Suppressor macrophage (primary cell): ENCODE results near the gene BUD13.
"Not testable (repeated sequence)": the region's sequence is repeated elsewhere in the genome, so short reads cannot be mapped to it uniquely, and the experiment has no call there.

Experiments
- DNase-seq, 4 experiments: peaks; one replicate each; pipeline ENCODE4 v3.0.0-alpha.2; 2020 to 2022

BUD13 gene

GRCh38 chr11:116756044-116756443, 16.7 kb downstream of the BUD13 start:
- DNase-seq, result not testable (repeated sequence)

DNA sequence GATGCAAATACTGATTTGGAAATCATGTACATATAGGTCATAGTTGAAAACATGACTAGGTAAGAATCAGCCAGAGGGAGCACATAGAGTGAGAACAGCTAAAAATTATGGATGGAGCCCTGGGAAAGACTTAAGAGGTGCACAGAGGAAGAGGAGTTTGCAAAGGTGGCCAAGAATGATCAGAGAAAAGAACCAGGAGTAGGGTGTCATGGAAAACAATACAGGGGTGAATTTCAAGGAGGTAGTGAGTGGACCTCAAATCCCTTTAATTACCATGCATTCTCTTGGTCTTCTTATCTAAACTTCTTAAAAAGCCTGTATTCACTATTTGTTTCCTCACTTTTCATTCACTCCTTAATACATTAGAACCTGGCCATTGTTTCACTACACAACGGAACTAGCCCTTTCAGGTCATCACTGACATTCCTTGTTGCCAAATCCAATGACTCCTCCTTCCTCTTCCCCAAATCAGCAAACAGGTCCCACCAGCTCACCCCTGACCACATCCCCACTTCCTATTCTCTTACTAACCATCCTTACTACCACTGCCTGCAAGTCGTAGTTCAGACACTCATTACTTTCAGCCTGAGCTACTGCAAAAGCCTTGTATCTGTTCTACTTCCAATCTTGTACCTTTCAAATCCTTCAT, 22.6 kb downstream of the BUD13 start:
- peak; percentile 21 to 45 (median 38) for DNase-seq

DNA sequence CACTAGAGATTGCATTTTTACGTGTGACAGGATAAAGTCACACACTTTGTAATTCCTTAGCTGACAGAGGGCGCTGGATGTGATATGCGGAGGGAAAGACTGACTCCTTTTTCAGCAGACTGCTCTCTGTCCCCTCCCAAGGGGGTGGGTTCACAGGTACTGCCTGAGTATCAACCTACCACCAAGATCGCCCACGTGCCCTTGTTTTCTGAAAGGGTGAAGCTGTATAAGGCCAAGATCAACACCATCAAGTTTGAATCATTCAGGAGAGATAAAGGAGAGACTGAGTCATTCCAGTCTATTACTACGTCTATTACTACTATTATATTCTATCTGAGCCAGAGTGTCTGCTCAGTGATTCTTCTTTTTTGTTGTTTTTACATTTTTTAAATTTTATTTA, 30.7 kb downstream of the BUD13 start:
- no peak for DNase-seq

- no peak for DNase-seq
Observed at GRCh38 chr11:116740741-116741140, 32.0 kb downstream of the BUD13 start.

DNA sequence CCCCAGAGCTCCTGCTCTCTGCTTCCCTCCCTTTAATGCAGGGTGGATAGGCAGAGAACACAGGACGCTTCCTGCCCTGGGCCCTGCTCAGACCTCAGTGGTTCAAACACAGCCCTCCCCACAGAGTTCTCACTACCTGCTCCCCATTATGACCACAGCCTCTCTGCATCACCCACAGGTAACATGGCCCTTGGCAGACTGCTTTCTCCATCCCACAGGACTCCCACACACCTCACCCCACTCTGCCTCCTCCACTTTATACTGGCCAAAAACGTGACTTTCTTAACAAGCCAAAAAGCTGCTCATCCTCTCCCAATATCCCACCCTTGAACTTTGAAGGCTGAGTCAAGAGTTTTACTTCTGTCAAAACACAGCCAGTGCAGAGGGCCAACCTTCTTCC, 33.8 kb downstream of the BUD13 start:
- DNase-seq, result no peak

DNA sequence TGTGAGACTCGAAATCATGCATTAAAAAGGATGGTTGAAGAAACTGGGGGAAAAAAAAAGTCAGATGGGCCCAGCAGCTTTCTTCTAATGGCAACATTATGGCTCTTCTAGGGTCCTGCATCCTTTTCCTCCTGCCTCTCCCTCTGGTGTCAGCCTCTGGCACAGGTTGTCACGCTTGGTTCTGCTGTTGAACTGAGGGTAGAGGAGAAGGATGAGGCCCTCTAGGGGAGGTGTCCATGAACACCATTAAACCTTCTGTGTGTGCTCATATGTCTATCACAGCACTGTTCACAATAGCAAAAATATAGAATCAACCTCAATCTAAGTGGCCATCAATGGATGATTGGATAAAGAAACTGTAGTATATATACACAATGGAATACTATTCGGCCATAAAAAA, 36.0 kb downstream of the BUD13 start:
- DNase-seq, result peak in 2 of 4 experiments; percentile 11 to 13

- DNase-seq, result peak; percentile 31 to 62 (median 52)
Observed at GRCh38 chr11:116733969-116734508, 38.7 kb downstream of the BUD13 start.

- no peak for DNase-seq
Observed at GRCh38 chr11:116733043-116733755, 39.6 kb downstream of the BUD13 start.

DNA sequence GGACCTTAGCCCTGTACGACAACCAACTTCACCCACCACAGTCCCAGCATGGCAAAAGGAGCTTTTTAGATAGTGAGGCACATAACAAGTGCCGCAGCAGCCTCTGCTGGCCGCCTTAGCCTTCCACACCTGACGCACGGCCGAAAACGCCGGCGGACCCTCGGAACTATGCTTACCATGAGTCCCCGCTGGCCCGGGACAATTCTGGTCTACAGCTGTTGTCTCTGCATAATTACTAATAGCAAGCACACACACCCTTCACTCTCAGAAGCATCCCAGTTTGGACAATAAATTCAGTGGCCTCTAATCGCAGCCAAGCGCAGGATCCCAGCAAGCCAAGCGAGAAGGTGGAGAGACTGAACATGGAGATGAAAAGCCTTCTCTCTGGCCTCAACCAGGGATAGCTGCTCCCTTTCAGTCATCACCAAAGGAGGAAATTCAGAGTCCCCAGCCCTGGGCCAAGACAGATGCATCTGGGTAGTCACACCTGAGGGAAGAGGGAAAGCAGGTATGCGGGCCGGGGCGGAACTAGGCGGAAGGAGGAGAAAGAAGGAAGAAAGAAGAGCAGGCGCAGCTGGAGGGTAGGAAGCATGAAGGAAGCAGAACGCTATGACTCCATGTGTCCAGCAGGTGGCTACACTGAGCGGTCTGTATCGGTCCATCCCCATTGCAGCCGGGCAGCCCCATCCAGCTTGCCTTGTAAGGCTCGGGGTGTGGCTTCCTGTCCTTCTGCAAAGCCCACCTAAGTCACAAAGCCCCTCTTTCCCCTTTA, 40.3 kb downstream of the BUD13 start:
- peak; percentile 70 to 82 (median 76) for DNase-seq

DNA sequence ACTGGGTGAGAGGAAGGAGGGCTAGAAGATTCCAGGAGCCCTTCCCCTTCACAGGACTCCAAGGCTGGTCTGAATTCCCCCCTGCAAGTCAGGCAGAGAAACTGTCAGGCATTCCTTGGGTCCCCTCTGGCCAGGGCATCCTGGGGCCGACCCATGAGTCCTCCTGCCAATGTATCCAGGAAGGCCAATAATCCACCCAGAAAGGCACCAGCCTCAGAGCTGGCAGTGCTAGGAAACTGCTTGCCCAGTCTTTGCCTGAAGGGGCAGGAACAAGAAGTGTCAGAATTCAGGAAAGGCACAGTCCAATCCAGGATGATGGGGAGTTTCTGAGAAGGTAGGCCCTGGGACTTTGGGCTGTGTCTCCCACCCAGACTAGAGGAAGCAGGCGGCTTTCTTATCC, 41.0 kb downstream of the BUD13 start:
- DNase-seq, result no peak

DNA sequence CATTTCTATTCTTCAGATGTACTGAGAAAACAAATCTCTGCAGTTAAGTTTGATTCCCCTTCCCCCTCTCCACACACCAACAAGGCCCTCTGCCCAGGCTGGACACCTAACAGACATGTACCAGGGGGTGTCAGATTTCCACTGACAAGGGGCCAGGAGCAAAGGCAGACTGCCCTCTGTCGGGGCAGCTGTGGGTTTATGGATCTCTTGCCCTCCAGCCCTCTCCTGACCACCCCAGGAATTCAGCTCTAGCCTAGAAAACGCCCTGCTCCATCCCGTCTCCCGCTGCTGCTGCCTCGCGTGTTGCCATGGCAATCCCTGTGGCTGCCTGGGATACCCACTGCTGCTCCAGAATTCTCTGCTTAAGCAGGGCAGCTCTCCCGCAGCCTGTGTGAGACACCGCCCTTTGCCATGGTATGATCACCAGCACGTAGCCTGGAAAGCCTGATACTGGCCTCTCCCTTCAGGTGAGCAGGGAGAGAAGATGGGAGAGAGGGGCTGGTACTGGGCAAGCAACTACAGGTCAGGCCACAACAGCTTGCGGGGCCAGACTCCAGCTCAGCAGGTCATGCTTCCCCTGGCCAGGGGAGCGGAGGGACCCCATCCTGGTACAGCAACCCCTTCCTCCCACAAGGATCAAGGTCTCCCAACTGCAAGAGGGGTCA, 41.6 kb downstream of the BUD13 start:
- no peak for DNase-seq

DNA sequence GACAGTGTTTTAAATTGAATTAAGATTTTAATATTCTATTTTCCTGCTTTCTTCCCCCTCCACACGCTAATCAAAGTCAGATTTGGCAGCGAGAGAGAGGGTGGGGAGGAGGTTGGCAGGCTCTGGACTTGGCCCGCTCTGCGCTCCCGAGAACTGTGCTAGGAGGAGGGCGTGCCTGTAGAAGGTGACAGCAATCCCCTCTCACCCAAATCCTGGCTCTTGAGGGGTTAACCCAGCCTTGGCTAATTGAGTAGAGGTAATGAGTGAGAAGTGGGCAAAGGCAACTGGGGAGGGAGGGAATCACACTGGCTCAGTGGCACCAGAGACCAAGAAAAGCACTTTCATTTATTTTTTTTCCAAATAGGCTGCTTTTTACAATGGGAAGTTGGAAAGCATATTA, 42.2 kb downstream of the BUD13 start:
- no peak for DNase-seq

DNA sequence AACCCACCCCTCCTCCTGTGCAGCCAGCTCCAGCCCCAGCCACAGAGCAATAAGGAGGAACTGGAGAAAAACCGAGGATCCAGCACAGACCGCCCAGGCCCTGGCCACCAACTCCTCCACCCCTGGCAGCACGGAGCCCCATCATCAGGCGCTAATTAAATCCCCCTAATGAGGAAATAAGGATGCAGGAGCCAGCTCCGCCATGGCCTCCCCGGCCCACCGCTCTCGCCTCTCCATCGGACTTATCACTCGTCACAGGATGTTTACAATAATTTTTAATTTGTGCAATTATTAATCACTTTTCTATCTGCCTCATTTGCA, 42.6 kb downstream of the BUD13 start:
- DNase-seq, result no peak

DNA sequence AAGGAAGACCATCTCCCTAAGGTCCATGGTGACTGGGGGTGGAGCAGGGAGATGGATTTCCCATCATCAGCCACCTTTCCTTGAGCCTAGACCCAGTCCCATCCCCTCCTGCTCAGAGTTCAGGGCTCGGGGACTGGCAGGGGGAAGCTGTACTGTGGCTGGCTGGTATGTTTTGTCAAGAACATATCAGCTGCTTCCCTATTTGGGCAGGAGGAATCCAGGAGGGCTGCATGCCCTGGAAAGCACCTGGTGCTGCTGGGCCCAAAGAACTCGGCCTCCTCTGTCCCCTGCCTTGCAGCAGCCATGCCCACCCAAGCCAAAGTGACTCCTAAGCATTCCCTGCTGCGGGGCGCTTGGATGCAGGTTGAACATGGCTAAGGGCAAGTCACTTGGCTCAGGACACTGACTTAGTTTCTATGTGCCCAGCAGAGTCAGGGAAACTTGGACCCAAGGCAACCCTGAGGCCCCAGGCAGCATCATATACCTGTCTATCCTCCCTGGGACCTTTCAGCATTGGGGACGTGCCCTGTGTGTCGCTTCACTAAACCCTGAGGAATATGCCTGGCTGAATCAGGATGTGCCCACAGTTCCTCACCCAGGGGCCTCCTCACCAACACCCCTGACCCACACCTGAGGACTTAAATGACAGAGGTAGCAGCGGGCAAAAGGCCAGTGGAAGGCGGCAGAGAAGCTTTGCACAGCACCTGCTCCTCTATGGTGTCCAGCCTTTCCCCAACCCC, 43.1 kb downstream of the BUD13 start:
- no peak for DNase-seq

DNA sequence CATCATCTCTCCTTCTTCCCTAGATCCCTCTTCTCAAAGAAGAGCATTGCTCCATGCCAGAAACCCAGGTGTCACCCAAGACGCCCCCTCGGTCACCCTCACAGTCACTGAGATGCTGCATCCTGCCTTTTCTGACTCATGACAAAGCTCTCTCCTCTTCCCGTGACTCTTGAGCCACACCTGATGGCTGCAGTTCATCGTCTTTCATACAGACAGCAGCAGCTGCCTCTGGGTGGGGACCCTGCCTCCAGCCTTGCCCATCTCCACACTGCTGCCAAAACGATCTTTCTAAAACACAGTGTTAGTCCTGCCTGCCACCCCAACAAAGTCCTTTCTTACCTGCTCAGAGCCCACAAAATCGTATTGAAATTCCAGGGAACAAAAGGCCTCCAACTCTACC, 44.8 kb downstream of the BUD13 start:
- DNase-seq, result no peak

DNA sequence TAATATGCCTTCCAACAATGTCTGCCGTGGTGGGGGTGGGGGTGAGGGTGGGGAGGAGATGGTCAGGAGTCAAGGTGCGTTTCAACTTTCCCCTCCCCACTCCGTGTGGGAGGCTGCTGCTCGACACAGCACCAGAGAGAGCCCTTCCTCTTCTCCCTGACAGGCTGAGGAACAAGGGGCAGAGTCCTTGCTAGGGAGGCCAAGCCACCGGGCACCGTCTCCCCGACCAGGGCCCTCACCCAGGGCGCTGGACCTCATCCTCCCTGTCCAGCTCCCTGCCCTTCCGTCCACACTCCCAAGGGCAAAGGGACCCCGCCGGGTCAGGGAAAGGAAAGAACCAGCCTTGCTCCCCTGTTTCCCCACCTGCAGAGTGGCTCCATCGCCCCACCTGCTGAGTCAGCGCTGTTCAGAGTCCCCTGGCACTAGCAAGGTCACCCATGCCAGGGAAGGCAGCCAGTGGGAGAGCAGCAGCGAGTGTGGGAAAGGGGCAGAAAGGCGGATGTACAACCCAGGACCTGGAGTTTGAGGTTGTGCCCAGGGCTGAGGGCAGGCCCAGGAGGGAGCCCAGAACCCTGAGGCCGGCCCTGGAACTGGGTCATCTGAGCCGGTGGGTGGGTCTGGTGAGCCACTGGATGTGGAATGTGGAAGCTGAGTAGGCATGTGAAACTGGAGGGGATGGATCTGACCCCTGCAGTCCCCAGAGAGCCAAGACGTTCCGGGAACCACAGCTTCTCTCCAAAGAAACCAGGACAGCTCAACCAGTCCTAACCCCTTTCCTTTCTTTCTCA, 47.2 kb downstream of the BUD13 start:
- DNase-seq, result no peak

DNA sequence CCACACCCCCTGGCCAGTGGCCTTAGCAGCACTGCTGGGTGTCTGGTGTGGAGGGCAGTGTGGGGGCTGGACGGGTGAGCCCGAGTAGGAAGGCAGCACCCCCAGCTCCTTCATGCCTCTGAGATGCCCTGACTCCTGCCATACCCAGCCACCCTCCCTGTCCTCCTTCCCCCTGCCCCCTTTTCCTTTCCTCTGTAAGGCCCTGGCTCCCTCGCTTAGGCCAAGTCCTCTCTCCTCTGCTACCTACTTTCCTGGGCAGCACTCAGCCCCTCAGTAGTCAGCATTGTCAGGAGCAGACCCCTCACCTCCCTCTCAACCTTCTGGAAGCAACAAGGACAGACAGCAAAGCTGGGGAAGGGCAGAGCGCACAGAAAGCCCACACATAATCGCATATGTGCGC, 48.0 kb downstream of the BUD13 start:
- DNase-seq, result no peak

GRCh38 chr11:116723511-116723910, 49.3 kb downstream of the BUD13 start:
- no peak for DNase-seq

GRCh38 chr11:116721988-116722387, 50.8 kb downstream of the BUD13 start:
- DNase-seq, result no peak

DNA sequence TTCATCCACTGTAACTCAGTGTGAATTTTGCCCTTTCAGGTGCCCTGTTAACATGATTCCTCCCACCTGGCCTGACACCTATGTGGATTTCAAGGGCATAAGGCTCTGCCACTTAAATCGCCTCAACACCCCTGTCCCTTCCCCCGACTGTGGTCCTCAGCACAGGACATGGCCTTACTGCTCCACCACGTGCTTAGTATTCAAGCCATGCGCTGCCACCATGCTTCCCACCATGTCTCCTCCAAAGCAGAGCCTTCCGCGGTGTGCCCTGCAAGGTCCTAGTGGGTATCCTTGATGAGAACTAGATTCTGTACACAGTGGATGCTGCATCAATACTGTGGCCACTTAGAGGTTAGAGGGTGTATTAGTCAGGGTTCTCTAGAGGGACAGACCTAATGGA, 51.9 kb downstream of the BUD13 start:
- DNase-seq, result no peak

- no peak for DNase-seq
Observed at GRCh38 chr11:116718955-116719501, 53.8 kb downstream of the BUD13 start.
